Spleen (tissue), 7 donors: Measurements from ENCODE around the gene SGCA.

Source experiments
- POLR2AphosphoS5 ChIP-seq, 3 donors: sonication (generic); formaldehyde crosslinking; IDR thresholded peaks; one replicate each; pipeline ENCODE4 v1.5.1; 2017; ENCODE audit warnings: antibody characterized with exemption in 3 of 3
- TF ChIP-seq, protein P1 (sequence below), 11 experiments: fragments of 200-600 bp in 7 of 11; fragments of 450-650 bp in 4 of 11; sonication (generic) in 4 of 11; IDR thresholded peaks in 8 of 11; conservative IDR thresholded peaks in 3 of 11; 1 replicate in 7 of 11; 2 replicates in 4 of 11; pipeline versions ENCODE4 v1.4.0 to v1.8.0; 2016 to 2021; ENCODE audit warnings: antibody characterized with exemption in 11 of 11, inconsistent platforms in 4 of 11, mild to moderate bottlenecking in 1 of 11
- donor health status: DM: no; HTN: no; CAD: no; lungs with moderate emphysema.
- donor health status: DM: no; HTN: no; CAD: no.
- donor health status: DM: no; HTN: no; CAD: no.

DNA sequence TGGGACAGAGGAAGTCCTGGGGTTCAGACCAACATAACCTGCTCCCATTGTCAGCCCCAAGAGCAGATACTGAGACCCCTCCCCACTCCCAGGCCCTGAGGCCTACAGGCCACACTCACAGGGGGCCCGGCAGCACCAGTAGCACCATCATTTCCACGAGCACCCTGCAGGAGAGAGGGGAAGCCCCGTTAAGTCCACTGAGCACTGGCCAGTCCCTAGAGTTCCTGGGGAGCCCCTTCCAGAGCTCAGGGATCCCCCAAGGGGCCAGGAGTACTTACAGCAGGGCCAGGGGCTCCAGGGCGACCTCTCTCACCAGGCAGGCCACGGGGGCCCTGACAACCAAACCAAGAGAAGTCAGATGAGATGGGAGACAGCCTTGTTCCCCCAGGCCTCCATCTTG lies 30.2 kb downstream of the SGCA start:
- no peak for TF ChIP-seq POLR2AphosphoS5 (IDR thresholded peaks at IDR 0.05)
- TF ChIP-seq, protein P1, sequence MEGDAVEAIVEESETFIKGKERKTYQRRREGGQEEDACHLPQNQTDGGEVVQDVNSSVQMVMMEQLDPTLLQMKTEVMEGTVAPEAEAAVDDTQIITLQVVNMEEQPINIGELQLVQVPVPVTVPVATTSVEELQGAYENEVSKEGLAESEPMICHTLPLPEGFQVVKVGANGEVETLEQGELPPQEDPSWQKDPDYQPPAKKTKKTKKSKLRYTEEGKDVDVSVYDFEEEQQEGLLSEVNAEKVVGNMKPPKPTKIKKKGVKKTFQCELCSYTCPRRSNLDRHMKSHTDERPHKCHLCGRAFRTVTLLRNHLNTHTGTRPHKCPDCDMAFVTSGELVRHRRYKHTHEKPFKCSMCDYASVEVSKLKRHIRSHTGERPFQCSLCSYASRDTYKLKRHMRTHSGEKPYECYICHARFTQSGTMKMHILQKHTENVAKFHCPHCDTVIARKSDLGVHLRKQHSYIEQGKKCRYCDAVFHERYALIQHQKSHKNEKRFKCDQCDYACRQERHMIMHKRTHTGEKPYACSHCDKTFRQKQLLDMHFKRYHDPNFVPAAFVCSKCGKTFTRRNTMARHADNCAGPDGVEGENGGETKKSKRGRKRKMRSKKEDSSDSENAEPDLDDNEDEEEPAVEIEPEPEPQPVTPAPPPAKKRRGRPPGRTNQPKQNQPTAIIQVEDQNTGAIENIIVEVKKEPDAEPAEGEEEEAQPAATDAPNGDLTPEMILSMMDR (IDR thresholded peaks at IDR 0.05 in 8 of 11, conservative IDR thresholded peaks at IDR 0.05 in 3 of 11) = no peak
